Parathyroid adenoma (tissue), 2 donors: Measurements from ENCODE around the gene AUTS2.

ENCODE experiments used
- H2AFZ ChIP-seq: fragments of 300-600 bp; sonication (generic); one replicate; pipeline ENCODE4 v1.7.0; 2017; ENCODE audit warnings: antibody characterized with exemption, mild to moderate bottlenecking
- H3K27ac ChIP-seq: fragments of 300-600 bp; sonication (generic); one replicate; pipeline ENCODE4 v1.7.0; 2017
- H3K27me3 ChIP-seq: fragments of 300-600 bp; sonication (generic); one replicate; pipeline ENCODE4 v1.7.0; 2017; ENCODE audit warnings: low read length; ENCODE audit not compliant: control insufficient read depth, insufficient read depth
- H3K36me3 ChIP-seq: fragments of 300-600 bp; sonication (generic); one replicate; pipeline ENCODE4 v1.7.0; 2017; ENCODE audit warnings: low read length; ENCODE audit not compliant: control insufficient read depth, insufficient read depth
- H3K4me1 ChIP-seq: fragments of 300-600 bp; sonication (generic); one replicate; pipeline ENCODE4 v1.7.0; 2017; ENCODE audit warnings: control low read depth
- H3K4me2 ChIP-seq: fragments of 300-600 bp; sonication (generic); one replicate; pipeline ENCODE4 v1.7.0; 2017; ENCODE audit warnings: low read length
- H3K4me3 ChIP-seq: fragments of 300-600 bp; sonication (generic); one replicate; pipeline ENCODE4 v1.7.0; 2017; ENCODE audit warnings: low read depth, low read length
- H3K79me2 ChIP-seq: fragments of 300-600 bp; sonication (generic); one replicate; pipeline ENCODE4 v1.7.0; 2017; ENCODE audit warnings: control low read depth
- H3K9ac ChIP-seq: fragments of 300-600 bp; sonication (generic); one replicate; pipeline ENCODE4 v1.7.0; 2017; ENCODE audit warnings: mild to moderate bottlenecking
- H3K9me3 ChIP-seq: fragments of 300-600 bp; sonication (generic); one replicate; pipeline ENCODE4 v1.7.0; 2017; ENCODE audit warnings: low read length; ENCODE audit not compliant: control insufficient read depth
- CTCF ChIP-seq: fragments of 300-600 bp; sonication (generic); IDR thresholded peaks from one replicate; pipeline ENCODE4 v1.7.0; 2017; ENCODE audit warnings: antibody characterized with exemption, mild to moderate bottlenecking
- donor health status: primary hyperparathyroidism.

Gene AUTS2

GRCh38 chr7:70712942-70713341 is 1114.7 kb downstream of the AUTS2 start:
- peaks cover 2% of the 10 kb centered on the region for H3K79me2 ChIP-seq
- H3K9me3 ChIP-seq: no peaks in the 10 kb centered on the region
- TF ChIP-seq CTCF: no peak
- H3K27me3 ChIP-seq: no peaks in the 10 kb centered on the region
- H3K36me3 ChIP-seq: no peaks in the 10 kb centered on the region
- no peak overlapping the region for H3K4me3 ChIP-seq
- H3K4me2 ChIP-seq: no peak overlapping the region
- H3K27ac ChIP-seq: no peak overlapping the region
- no peaks in the 10 kb centered on the region for H3K4me1 ChIP-seq
- no peak overlapping the region for H3K9ac ChIP-seq
- no peak overlapping the region for H2AFZ ChIP-seq

GRCh38 chr7:70714506-70715038 is 1116.3 kb downstream of the AUTS2 start:
- no peaks in the 10 kb centered on the region for H3K4me1 ChIP-seq

GRCh38 chr7:70717553-70718329 is 1119.5 kb downstream of the AUTS2 start:
- H2AFZ ChIP-seq: no peak overlapping the region
- H3K36me3 ChIP-seq: no peaks in the 10 kb centered on the region
- no peaks in the 10 kb centered on the region for H3K9me3 ChIP-seq
- no peaks in the 10 kb centered on the region for H3K79me2 ChIP-seq
- TF ChIP-seq CTCF: no peak
- no peak overlapping the region for H3K27ac ChIP-seq
- H3K4me1 ChIP-seq: no peaks in the 10 kb centered on the region
- no peak overlapping the region for H3K9ac ChIP-seq
- H3K4me3 ChIP-seq: no peak overlapping the region
- no peaks in the 10 kb centered on the region for H3K27me3 ChIP-seq
- no peak overlapping the region for H3K4me2 ChIP-seq

More at GRCh38 chr7:70714506-70715038, 1116.3 kb downstream of the AUTS2 start:
- no peak overlapping the region for H2AFZ ChIP-seq
- H3K79me2 ChIP-seq: no peaks in the 10 kb centered on the region
- no peak overlapping the region for H3K4me2 ChIP-seq
- H3K36me3 ChIP-seq: no peaks in the 10 kb centered on the region
- no peak overlapping the region for H3K27ac ChIP-seq
- H3K9ac ChIP-seq: no peak overlapping the region
- H3K4me3 ChIP-seq: no peak overlapping the region
- no peak for TF ChIP-seq CTCF
- no peaks in the 10 kb centered on the region for H3K27me3 ChIP-seq
- H3K9me3 ChIP-seq: no peaks in the 10 kb centered on the region

GRCh38 chr7:70719125-70719524 is 1120.8 kb downstream of the AUTS2 start:
- Histone ChIP-seq H3K79me2 (no peaks in the 10 kb centered on the region), H3K4me2 (no peak overlapping the region), H3K9ac (no peak overlapping the region), H3K36me3 (no peaks in the 10 kb centered on the region), H3K9me3 (no peaks in the 10 kb centered on the region), H3K4me3 (no peak overlapping the region), H3K4me1 (no peaks in the 10 kb centered on the region), H2AFZ (no peak overlapping the region), H3K27ac (no peak overlapping the region), H3K27me3 (no peaks in the 10 kb centered on the region)
- no peak for TF ChIP-seq CTCF
